Measurements from ENCODE around the gene FGD4.

FGD4 gene

GRCh38 chr12:32431025-32431424 is 31.7 kb downstream of the FGD4 start:
- H3K36me3 Mint-ChIP-seq (ENCODE audit: low read depth) = no peaks in the 10 kb centered on the region
- H3K9me3 Mint-ChIP-seq = peaks cover 22% of the 10 kb centered on the region
- no peak overlapping the region for H3K4me3 Mint-ChIP-seq
- H3K27me3 Mint-ChIP-seq (ENCODE audit: low read depth) = no peaks in the 10 kb centered on the region
- no peak overlapping the region for H3K27ac Mint-ChIP-seq
- no peaks in the 10 kb centered on the region for H3K4me1 Mint-ChIP-seq (ENCODE audit: low read depth)

GRCh38 chr12:32435921-32436705 is 36.8 kb downstream of the FGD4 start:
- Mint-ChIP-seq H3K9me3 (no peaks in the 10 kb centered on the region), H3K4me3 (no peak overlapping the region), H3K27me3 (ENCODE audit: low read depth) (no peaks in the 10 kb centered on the region), H3K27ac (no peak overlapping the region), H3K4me1 (ENCODE audit: low read depth) (no peaks in the 10 kb centered on the region), H3K36me3 (ENCODE audit: low read depth) (no peaks in the 10 kb centered on the region)

GRCh38 chr12:32437095-32437515 is 37.7 kb downstream of the FGD4 start:
- Mint-ChIP-seq H3K4me1 (ENCODE audit: low read depth) (no peaks in the 10 kb centered on the region), H3K27ac (no peak overlapping the region), H3K27me3 (ENCODE audit: low read depth) (no peaks in the 10 kb centered on the region), H3K36me3 (ENCODE audit: low read depth) (no peaks in the 10 kb centered on the region), H3K4me3 (no peak overlapping the region), H3K9me3 (no peaks in the 10 kb centered on the region)

- Mint-ChIP-seq H3K4me1 (ENCODE audit: low read depth) (no peaks in the 10 kb centered on the region), H3K27me3 (ENCODE audit: low read depth) (no peaks in the 10 kb centered on the region), H3K4me3 (no peak overlapping the region), H3K36me3 (ENCODE audit: low read depth) (no peaks in the 10 kb centered on the region), H3K9me3 (no peaks in the 10 kb centered on the region), H3K27ac (no peak overlapping the region)
These were observed 40.9 kb downstream of the FGD4 start for GRCh38 chr12:32440120-32440865.

GRCh38 chr12:32443491-32443890 is 44.1 kb downstream of the FGD4 start:
- H3K4me3 Mint-ChIP-seq = no peak overlapping the region
- peaks cover 3% of the 10 kb centered on the region for H3K4me1 Mint-ChIP-seq (ENCODE audit: low read depth)
- H3K27me3 Mint-ChIP-seq (ENCODE audit: low read depth) = no peaks in the 10 kb centered on the region
- H3K27ac Mint-ChIP-seq = no peak overlapping the region
- H3K9me3 Mint-ChIP-seq = no peaks in the 10 kb centered on the region
- no peaks in the 10 kb centered on the region for H3K36me3 Mint-ChIP-seq (ENCODE audit: low read depth)

GRCh38 chr12:32444895-32445294 is 45.5 kb downstream of the FGD4 start:
- no peaks in the 10 kb centered on the region for H3K36me3 Mint-ChIP-seq (ENCODE audit: low read depth)
- no peak overlapping the region for H3K4me3 Mint-ChIP-seq
- H3K27me3 Mint-ChIP-seq (ENCODE audit: low read depth) = no peaks in the 10 kb centered on the region
- no peak overlapping the region for H3K27ac Mint-ChIP-seq
- H3K4me1 Mint-ChIP-seq (ENCODE audit: low read depth) = peaks cover 8% of the 10 kb centered on the region
- no peaks in the 10 kb centered on the region for H3K9me3 Mint-ChIP-seq

- no peaks in the 10 kb centered on the region for H3K9me3 Mint-ChIP-seq
- H3K36me3 Mint-ChIP-seq (ENCODE audit: low read depth) = no peaks in the 10 kb centered on the region
- peaks cover 8% of the 10 kb centered on the region for H3K4me1 Mint-ChIP-seq (ENCODE audit: low read depth)
- no peak overlapping the region for H3K4me3 Mint-ChIP-seq
- H3K27me3 Mint-ChIP-seq (ENCODE audit: low read depth) = no peaks in the 10 kb centered on the region
- no peak overlapping the region for H3K27ac Mint-ChIP-seq
These were observed 46.0 kb downstream of the FGD4 start for GRCh38 chr12:32445356-32445755.

- Mint-ChIP-seq H3K9me3 (no peaks in the 10 kb centered on the region), H3K27me3 (ENCODE audit: low read depth) (no peaks in the 10 kb centered on the region), H3K4me1 (ENCODE audit: low read depth) (peaks cover 8% of the 10 kb centered on the region), H3K4me3 (no peak overlapping the region), H3K36me3 (ENCODE audit: low read depth) (no peaks in the 10 kb centered on the region), H3K27ac (no peak overlapping the region)
These were observed 47.2 kb downstream of the FGD4 start for GRCh38 chr12:32446316-32447119.

GRCh38 chr12:32448586-32448985 is 49.2 kb downstream of the FGD4 start:
- H3K9me3 Mint-ChIP-seq = no peaks in the 10 kb centered on the region
- H3K4me3 Mint-ChIP-seq = no peak overlapping the region
- H3K27me3 Mint-ChIP-seq (ENCODE audit: low read depth) = peaks cover 4% of the 10 kb centered on the region
- no peaks in the 10 kb centered on the region for H3K36me3 Mint-ChIP-seq (ENCODE audit: low read depth)
- H3K27ac Mint-ChIP-seq = no peak overlapping the region
- peaks cover 8% of the 10 kb centered on the region for H3K4me1 Mint-ChIP-seq (ENCODE audit: low read depth)

- Mint-ChIP-seq H3K27ac (no peak overlapping the region), H3K4me1 (ENCODE audit: low read depth) (peaks cover 8% of the 10 kb centered on the region), H3K9me3 (no peaks in the 10 kb centered on the region), H3K4me3 (no peak overlapping the region), H3K36me3 (ENCODE audit: low read depth) (no peaks in the 10 kb centered on the region), H3K27me3 (ENCODE audit: low read depth) (peaks cover 6% of the 10 kb centered on the region)
These were observed 51.0 kb downstream of the FGD4 start for GRCh38 chr12:32450363-32450762.

- H3K27me3 Mint-ChIP-seq (ENCODE audit: low read depth) = peaks cover 6% of the 10 kb centered on the region
- H3K4me1 Mint-ChIP-seq (ENCODE audit: low read depth) = peaks cover 8% of the 10 kb centered on the region
- H3K27ac Mint-ChIP-seq = no peak overlapping the region
- no peak overlapping the region for H3K4me3 Mint-ChIP-seq
- H3K9me3 Mint-ChIP-seq = no peaks in the 10 kb centered on the region
- H3K36me3 Mint-ChIP-seq (ENCODE audit: low read depth) = no peaks in the 10 kb centered on the region
These were observed 51.4 kb downstream of the FGD4 start for GRCh38 chr12:32450768-32451167.

GRCh38 chr12:32451816-32452215 is 52.5 kb downstream of the FGD4 start:
- Mint-ChIP-seq H3K4me1 (ENCODE audit: low read depth) (peaks cover 8% of the 10 kb centered on the region), H3K4me3 (no peak overlapping the region), H3K27me3 (ENCODE audit: low read depth) (peaks cover 6% of the 10 kb centered on the region), H3K36me3 (ENCODE audit: low read depth) (no peaks in the 10 kb centered on the region), H3K9me3 (no peaks in the 10 kb centered on the region), H3K27ac (no peak overlapping the region)

GRCh38 chr12:32454075-32454474 is 54.7 kb downstream of the FGD4 start:
- H3K27ac Mint-ChIP-seq = no peak overlapping the region
- H3K36me3 Mint-ChIP-seq (ENCODE audit: low read depth) = no peaks in the 10 kb centered on the region
- no peak overlapping the region for H3K4me3 Mint-ChIP-seq
- peaks cover 6% of the 10 kb centered on the region for H3K27me3 Mint-ChIP-seq (ENCODE audit: low read depth)
- no peaks in the 10 kb centered on the region for H3K9me3 Mint-ChIP-seq
- peaks cover under 1% of the 10 kb centered on the region for H3K4me1 Mint-ChIP-seq (ENCODE audit: low read depth)

- no peak overlapping the region for H3K27ac Mint-ChIP-seq
- peaks cover 6% of the 10 kb centered on the region for H3K27me3 Mint-ChIP-seq (ENCODE audit: low read depth)
- H3K4me3 Mint-ChIP-seq = no peak overlapping the region
- H3K4me1 Mint-ChIP-seq (ENCODE audit: low read depth) = no peaks in the 10 kb centered on the region
- H3K36me3 Mint-ChIP-seq (ENCODE audit: low read depth) = no peaks in the 10 kb centered on the region
- no peaks in the 10 kb centered on the region for H3K9me3 Mint-ChIP-seq
These were observed 55.5 kb downstream of the FGD4 start for GRCh38 chr12:32454866-32455265.
